PC-9 (cell line): Measurements from ENCODE around the gene CLEC16A.

ENCODE experiments used
- CTCF ChIP-seq: fragments of 200-600 bp; sonication (generic); conservative IDR thresholded peaks from 2 replicates; pipeline ENCODE4 v1.6.1; 2017; ENCODE audit warnings: mixed run types, antibody characterized with exemption, mild to moderate bottlenecking, moderate library complexity
- EZH2 ChIP-seq: fragments of 200-600 bp; sonication (generic); IDR thresholded peaks from 2 replicates; pipeline ENCODE4 v1.8.0; 2017; ENCODE audit warnings: antibody characterized with exemption, low read depth

DNA sequence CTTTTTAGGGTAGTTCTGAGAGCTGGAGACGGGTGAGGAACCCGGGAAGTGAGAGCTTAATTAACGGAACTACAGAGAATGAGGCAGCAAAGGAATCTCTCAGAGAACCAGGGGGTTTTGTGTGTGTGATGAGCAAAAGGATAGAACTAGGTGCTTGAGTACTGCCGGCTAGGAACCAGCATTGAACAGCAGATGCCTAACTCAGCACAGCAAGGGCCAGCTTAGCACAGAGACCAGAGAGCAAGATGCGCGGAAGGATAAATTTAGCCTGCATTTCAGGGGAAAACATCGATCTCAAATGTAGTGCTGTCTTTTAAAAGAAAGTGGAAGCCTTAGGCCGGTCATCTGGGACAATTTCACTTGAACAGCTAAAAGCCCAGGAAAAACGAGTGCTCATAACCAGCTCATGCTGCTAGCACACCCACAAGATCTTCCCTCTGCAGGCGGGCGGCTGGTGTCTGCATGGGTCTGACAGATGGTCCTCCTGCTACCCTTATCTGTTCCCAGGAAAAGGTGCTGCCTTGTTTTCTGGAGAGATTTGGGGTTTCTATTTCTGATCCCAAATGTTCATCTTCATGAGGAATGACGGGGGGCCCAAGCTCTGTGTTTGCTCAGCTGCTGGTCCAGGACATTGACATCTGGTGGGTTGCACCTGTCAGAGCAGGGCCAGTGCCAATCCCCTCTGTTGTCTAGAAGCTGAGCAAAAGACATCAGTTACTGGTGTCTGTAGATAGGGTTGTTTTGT is 207.7 kb downstream of the CLEC16A start:
- no peak for TF ChIP-seq CTCF
- TF ChIP-seq EZH2: no peak
